Endodermal cell (in vitro differentiated cells): Measurements from ENCODE around the gene NEGR1. TPM values are rescaled to one million over a fixed set of nuclear protein-coding genes. Genes with fewer than 3 reads are reported as not detected.

Experiments
- DNase-seq: peaks from one replicate; pipeline ENCODE4 v3.0.0-alpha.2; 2017
- H3K27ac ChIP-seq: 2 replicates; pipeline ENCODE4 v1.5.1; 2013; ENCODE audit warnings: mild to moderate bottlenecking, low read depth, low read length, moderate library complexity
- H3K27me3 ChIP-seq: 2 replicates; pipeline ENCODE4 v1.6.1; 2013; ENCODE audit warnings: mild to moderate bottlenecking, low read length, moderate library complexity; ENCODE audit not compliant: insufficient read depth, control insufficient read depth, poor library complexity, severe bottlenecking
- H3K36me3 ChIP-seq: 2 replicates; pipeline ENCODE4 v1.7.0; 2013; ENCODE audit warnings: mild to moderate bottlenecking, low read length, moderate library complexity; ENCODE audit not compliant: control insufficient read depth, insufficient read depth
- H3K4me1 ChIP-seq: one replicate; pipeline ENCODE4 v1.7.0; 2013; ENCODE audit warnings: low read length; ENCODE audit not compliant: control insufficient read depth, insufficient read depth
- H3K4me3 ChIP-seq: 2 replicates; pipeline ENCODE4 v1.5.1; 2013; ENCODE audit warnings: mild to moderate bottlenecking, low read length, moderate library complexity
- H3K9ac ChIP-seq: 2 replicates; pipeline ENCODE4 v1.6.1; 2013; ENCODE audit warnings: mild to moderate bottlenecking, low read length, moderate library complexity; ENCODE audit not compliant: poor library complexity, severe bottlenecking; ENCODE audit errors: extremely low read depth
- H3K9me3 ChIP-seq: 2 replicates; pipeline ENCODE4 v1.6.1; 2013; ENCODE audit warnings: mild to moderate bottlenecking, low read length, moderate library complexity; ENCODE audit not compliant: control insufficient read depth
- H3K27ac Mint-ChIP-seq: 2 replicates; pipeline ENCODE4 v1.8.0; 2020; ENCODE audit warnings: mixed read lengths
- H3K27me3 Mint-ChIP-seq: 2 replicates; pipeline ENCODE4 v1.8.0; 2021; ENCODE audit warnings: mild to moderate bottlenecking, mixed read lengths; ENCODE audit not compliant: insufficient read depth
- H3K36me3 Mint-ChIP-seq: 2 replicates; pipeline ENCODE4 v1.8.0; 2020; ENCODE audit warnings: low read depth, mixed read lengths
- H3K4me1 Mint-ChIP-seq: 2 replicates; pipeline ENCODE4 v1.8.0; 2020; ENCODE audit warnings: mixed read lengths
- H3K4me3 Mint-ChIP-seq: 2 replicates; pipeline ENCODE4 v1.8.0; 2020; ENCODE audit warnings: mild to moderate bottlenecking, moderate library complexity, mixed read lengths
- H3K9me3 Mint-ChIP-seq: 2 replicates; pipeline ENCODE4 v1.8.0; 2020; ENCODE audit warnings: mild to moderate bottlenecking, mixed read lengths
- CTCF ChIP-seq: fragments of 200-600 bp; sonication (generic); conservative IDR thresholded peaks from 2 replicates; pipeline ENCODE4 v1.5.0; 2021; ENCODE audit warnings: antibody characterized with exemption, mild to moderate bottlenecking
- WGBS, 2 experiments: methylation state at CpG; one replicate each; pipeline versions ENCODE4 v1.1.5 to v1.1.7; 2013; ENCODE audit warnings: missing lambda C conversion rate in 2 of 2, mixed read lengths in 1 of 2; ENCODE audit not compliant: insufficient coverage in 1 of 2, insufficient read length in 1 of 2; 5-methylcytosine and 5-hydroxymethylcytosine counted together
- total RNA-seq, 2 donors: library from RNA; stranded (reverse); fragmentation: NEBNext Ultra II Directional in 1 of 2; extraction: Animal tissue kit (Norgen Biotek cat#: 25700) in 1 of 2; gene quantifications; 2 replicates in 1 of 2; 3 replicates in 1 of 2; pipeline ENCODE4 v1.2.1, GENCODE V29; 2021

Gene NEGR1
- total RNA-seq, 2 donors from 2014 or later = 1.5 to 2.1 TPM

GRCh38 chr1:71645015-71645414 lies 637.3 kb downstream of the NEGR1 start:
- no peaks in the 10 kb centered on the region for H3K36me3 ChIP-seq
- H3K27ac Mint-ChIP-seq = no peak overlapping the region
- H3K36me3 Mint-ChIP-seq = no peaks in the 10 kb centered on the region
- H3K4me1 ChIP-seq = no peaks in the 10 kb centered on the region
- H3K9me3 ChIP-seq = no peaks in the 10 kb centered on the region
- no peak overlapping the region for H3K4me3 Mint-ChIP-seq
- H3K9me3 Mint-ChIP-seq = no peaks in the 10 kb centered on the region
- H3K9ac ChIP-seq = no peak overlapping the region
- no peak overlapping the region for H3K4me3 ChIP-seq
- H3K4me1 Mint-ChIP-seq = peaks cover 4% of the 10 kb centered on the region
- H3K27me3 Mint-ChIP-seq = no peaks in the 10 kb centered on the region
- no peak for DNase-seq
- H3K27ac ChIP-seq = no peak overlapping the region
- 97% methylated on average over 2 of the region's 2 CpGs; no CpG with 5 or more reads in 1 of the 2 experiments for WGBS, 2 experiments
- no peak for TF ChIP-seq CTCF
- no peaks in the 10 kb centered on the region for H3K27me3 ChIP-seq

- H3K4me3 ChIP-seq = no peak overlapping the region
- no peak overlapping the region for H3K27ac Mint-ChIP-seq
- H3K4me1 Mint-ChIP-seq = peaks cover 5% of the 10 kb centered on the region
- no peaks in the 10 kb centered on the region for H3K27me3 ChIP-seq
- H3K4me1 ChIP-seq = no peaks in the 10 kb centered on the region
- H3K4me3 Mint-ChIP-seq = no peak overlapping the region
- no peak overlapping the region for H3K27ac ChIP-seq
- H3K36me3 Mint-ChIP-seq = no peaks in the 10 kb centered on the region
- TF ChIP-seq CTCF = no peak
- no peak overlapping the region for H3K9ac ChIP-seq
- 83 to 97% methylated on average over 1 to 3 of the region's 3 CpGs for WGBS, 2 experiments
- H3K36me3 ChIP-seq = no peaks in the 10 kb centered on the region
- no peaks in the 10 kb centered on the region for H3K9me3 ChIP-seq
- no peaks in the 10 kb centered on the region for H3K27me3 Mint-ChIP-seq
- DNase-seq = no peak
- H3K9me3 Mint-ChIP-seq = no peaks in the 10 kb centered on the region
These were observed 640.4 kb downstream of the NEGR1 start for GRCh38 chr1:71641903-71642302.

- DNase-seq = no peak
- no peak overlapping the region for H3K27ac ChIP-seq
- no peak for TF ChIP-seq CTCF
- H3K4me3 ChIP-seq = no peak overlapping the region
- Mint-ChIP-seq H3K4me1 (peaks cover 5% of the 10 kb centered on the region), H3K27ac (no peak overlapping the region), H3K27me3 (no peaks in the 10 kb centered on the region), H3K36me3 (no peaks in the 10 kb centered on the region), H3K4me3 (no peak overlapping the region), H3K9me3 (no peaks in the 10 kb centered on the region)
- no peak overlapping the region for H3K9ac ChIP-seq
- no peaks in the 10 kb centered on the region for H3K36me3 ChIP-seq
- no peaks in the 10 kb centered on the region for H3K27me3 ChIP-seq
- WGBS, 2 experiments = 94 to 96% methylated on average over 5 of the region's 5 CpGs
- H3K4me1 ChIP-seq = no peaks in the 10 kb centered on the region
- H3K9me3 ChIP-seq = no peaks in the 10 kb centered on the region
These were observed 641.3 kb downstream of the NEGR1 start for GRCh38 chr1:71640998-71641397.
